Measurements from ENCODE around the gene QSOX1. TPM values are rescaled to one million over a fixed set of nuclear protein-coding genes. Genes with fewer than 3 reads are reported as not detected.

The QSOX1 gene
- total and polyA plus RNA-seq, 9 of the 15 experiments (the other 6 are each of a cell fraction or from before 2014, with no cell fraction given), result 4.0 to 53.1 (median 15.0) TPM

GRCh38 chr1:180154003-180154324 is 705 bp upstream of the QSOX1 start (continued):
- TF ChIP-seq ZEB2 (IDR thresholded peaks at IDR 0.05), result 0 out of 2 replicates have a peak, but pooled peaks have one; percentile 10
- TF ChIP-seq MIER1 (IDR thresholded peaks at IDR 0.05; ENCODE audit: low read depth), result 0 out of 2 replicates have a peak, but pooled peaks have one; percentile 49
- TF ChIP-seq NFRKB (IDR thresholded peaks at IDR 0.05; ENCODE audit: low read depth), result 0 out of 2 replicates have a peak, but pooled peaks have one; percentile 47
- TF ChIP-seq HDAC2 (IDR thresholded peaks at IDR 0.05), result peak; percentile 34; the same call in 1 of the 2 replicates
- TF ChIP-seq CREB3L1 (IDR thresholded peaks at IDR 0.05; ENCODE audit: borderline replicate concordance, low read depth), result peak; percentile 62; the same call in 1 of the 2 replicates
- TF ChIP-seq NCOR1 (IDR thresholded peaks at IDR 0.05), result no peak
- 0 out of 4 replicates have a peak, but pooled peaks of 1 of the 2 experiments have one; percentile 46 for TF ChIP-seq HDAC1 (IDR thresholded peaks at IDR 0.05)
- 0 out of 2 replicates have a peak, but pooled peaks have one; percentile 62 for TF ChIP-seq ZBTB40 (IDR thresholded peaks at IDR 0.05)
- no peak for TF ChIP-seq ZBTB40 (CRISPR knock-in tag; IDR thresholded peaks at IDR 0.05)

Data from K562 (cell line).